ENCODE results near the gene LBH.

LBH gene

GRCh38 chr2:30235859-30236535 lies 4.7 kb downstream of the LBH start:
- H3K27ac ChIP-seq: no peak overlapping the region
- TF ChIP-seq, protein P1, sequence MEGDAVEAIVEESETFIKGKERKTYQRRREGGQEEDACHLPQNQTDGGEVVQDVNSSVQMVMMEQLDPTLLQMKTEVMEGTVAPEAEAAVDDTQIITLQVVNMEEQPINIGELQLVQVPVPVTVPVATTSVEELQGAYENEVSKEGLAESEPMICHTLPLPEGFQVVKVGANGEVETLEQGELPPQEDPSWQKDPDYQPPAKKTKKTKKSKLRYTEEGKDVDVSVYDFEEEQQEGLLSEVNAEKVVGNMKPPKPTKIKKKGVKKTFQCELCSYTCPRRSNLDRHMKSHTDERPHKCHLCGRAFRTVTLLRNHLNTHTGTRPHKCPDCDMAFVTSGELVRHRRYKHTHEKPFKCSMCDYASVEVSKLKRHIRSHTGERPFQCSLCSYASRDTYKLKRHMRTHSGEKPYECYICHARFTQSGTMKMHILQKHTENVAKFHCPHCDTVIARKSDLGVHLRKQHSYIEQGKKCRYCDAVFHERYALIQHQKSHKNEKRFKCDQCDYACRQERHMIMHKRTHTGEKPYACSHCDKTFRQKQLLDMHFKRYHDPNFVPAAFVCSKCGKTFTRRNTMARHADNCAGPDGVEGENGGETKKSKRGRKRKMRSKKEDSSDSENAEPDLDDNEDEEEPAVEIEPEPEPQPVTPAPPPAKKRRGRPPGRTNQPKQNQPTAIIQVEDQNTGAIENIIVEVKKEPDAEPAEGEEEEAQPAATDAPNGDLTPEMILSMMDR (IDR thresholded peaks at IDR 0.05): no peak
- TF ChIP-seq ZFX (IDR thresholded peaks at IDR 0.05; ENCODE audit: borderline replicate concordance): no peak

DNA sequence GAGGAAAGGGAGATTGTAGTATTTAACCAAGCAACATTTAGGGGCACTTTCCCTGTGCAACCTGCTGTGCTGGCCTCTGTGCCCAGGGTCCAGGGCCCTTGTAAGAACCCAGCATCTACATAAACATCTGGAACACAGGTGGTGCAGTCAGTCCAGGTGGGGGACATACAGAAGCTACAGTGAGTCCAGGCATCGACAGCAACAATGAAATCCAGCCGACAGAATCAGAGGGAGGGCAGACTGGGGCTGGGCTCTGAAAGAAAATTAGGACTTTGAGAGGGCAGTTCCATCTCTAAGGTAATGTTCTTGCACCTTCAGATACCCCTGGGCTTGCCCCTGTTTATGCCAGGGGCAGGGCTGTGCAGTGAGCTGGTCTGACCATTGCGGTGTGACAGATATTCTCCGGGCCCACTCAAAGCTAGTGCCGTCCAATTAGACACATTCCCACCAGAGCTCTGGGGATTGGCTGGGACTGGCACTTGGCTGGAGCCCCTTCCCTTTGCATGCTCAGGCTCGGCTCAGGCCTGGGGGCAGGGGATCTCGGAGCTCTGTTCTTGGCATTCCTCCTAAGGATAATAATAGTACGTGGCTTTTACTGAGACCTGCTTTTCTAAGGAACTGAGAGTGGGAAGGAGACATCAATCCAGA lies 5.4 kb downstream of the LBH start:
- no peak overlapping the region for H3K27ac ChIP-seq
- TF ChIP-seq, protein P1 (IDR thresholded peaks at IDR 0.05): no peak
- no peak for TF ChIP-seq ZFX (IDR thresholded peaks at IDR 0.05; ENCODE audit: borderline replicate concordance)

- TF ChIP-seq, protein P1 (IDR thresholded peaks at IDR 0.05): no peak
- TF ChIP-seq ZFX (IDR thresholded peaks at IDR 0.05; ENCODE audit: borderline replicate concordance): no peak
- no peak overlapping the region for H3K27ac ChIP-seq
These were observed 6.1 kb downstream of the LBH start for GRCh38 chr2:30237239-30237965.

- H3K27ac ChIP-seq: no peak overlapping the region
- no peak for TF ChIP-seq ZFX (IDR thresholded peaks at IDR 0.05; ENCODE audit: borderline replicate concordance)
- TF ChIP-seq, protein P1 (IDR thresholded peaks at IDR 0.05): no peak
These were observed 6.8 kb downstream of the LBH start for GRCh38 chr2:30237966-30238800.

GRCh38 chr2:30239308-30239985 lies 8.1 kb downstream of the LBH start:
- H3K27ac ChIP-seq: no peak overlapping the region
- no peak for TF ChIP-seq ZFX (IDR thresholded peaks at IDR 0.05; ENCODE audit: borderline replicate concordance)
- TF ChIP-seq, protein P1 (IDR thresholded peaks at IDR 0.05): peak; percentile 95

DNA sequence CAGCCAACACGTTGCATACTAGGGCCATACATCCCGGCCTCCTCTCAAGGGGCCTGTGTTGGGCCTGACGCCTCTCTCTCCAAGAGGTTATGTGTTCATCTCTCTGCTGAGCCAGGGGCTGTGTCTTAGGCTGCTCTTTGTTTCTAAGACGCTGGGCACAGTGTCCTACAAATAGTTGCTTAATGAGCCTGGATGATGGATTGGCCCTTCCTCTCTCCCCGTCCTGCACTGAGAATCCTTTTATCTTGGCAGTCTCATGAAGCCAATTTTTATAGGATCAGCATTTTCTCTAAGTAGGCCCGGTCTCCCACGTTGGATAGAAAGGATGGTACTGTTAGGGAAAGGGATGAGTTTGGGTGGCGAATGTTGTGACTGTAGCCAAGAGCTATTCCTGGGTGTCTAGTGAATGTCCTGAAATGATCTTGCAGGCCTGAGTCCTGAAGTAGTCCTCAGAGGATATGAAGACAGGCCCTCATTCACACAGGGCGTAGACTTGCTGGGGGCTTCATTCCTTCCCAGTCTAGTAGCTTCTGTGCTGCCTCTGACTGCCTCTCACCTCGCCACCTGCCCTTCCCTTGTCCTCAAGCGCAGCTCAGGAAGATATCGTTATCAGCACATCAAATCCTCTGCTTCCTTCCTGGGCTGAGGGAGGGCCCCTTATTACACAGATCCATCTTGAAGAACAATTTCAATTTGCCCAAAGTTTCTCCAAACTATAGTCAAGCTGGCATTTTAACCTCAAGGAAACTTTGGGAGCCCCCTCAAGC lies 8.8 kb downstream of the LBH start:
- no peak overlapping the region for H3K27ac ChIP-seq
- no peak for TF ChIP-seq ZFX (IDR thresholded peaks at IDR 0.05; ENCODE audit: borderline replicate concordance)
- TF ChIP-seq, protein P1 (IDR thresholded peaks at IDR 0.05): no peak

Measured in 22Rv1 (cell line).